Measurements from ENCODE around the gene NECAP2.
"Not testable (repeated sequence)": the region's sequence is repeated elsewhere in the genome, so short reads cannot be mapped to it uniquely, and the experiment has no call there.

NECAP2 gene

GRCh38 chr1:16500466-16500865 lies 59.9 kb downstream of the NECAP2 start:
- not testable (repeated sequence) for DNase-seq

DNA sequence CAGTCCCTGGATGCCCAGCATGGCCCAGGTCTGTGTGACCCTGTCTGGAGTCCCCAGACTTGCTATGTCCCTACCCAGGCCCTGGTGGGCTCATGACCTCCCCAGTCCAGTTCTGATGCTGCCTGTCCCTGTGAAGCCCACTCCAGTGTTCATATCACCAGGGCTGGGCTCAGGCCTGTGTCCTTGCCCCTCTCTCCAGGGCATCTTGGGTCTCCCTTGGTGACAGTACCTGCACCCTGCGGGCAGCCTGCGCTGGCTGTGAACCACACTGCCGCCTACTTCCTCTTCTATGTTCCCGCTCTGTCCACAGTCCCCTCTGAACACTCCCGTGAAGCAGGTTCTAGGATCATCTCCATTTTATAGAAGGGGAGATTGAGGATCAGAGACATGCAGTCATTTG lies 60.5 kb downstream of the NECAP2 start:
- not testable (repeated sequence) for DNase-seq

GRCh38 chr1:16501446-16501845 lies 60.9 kb downstream of the NECAP2 start:
- DNase-seq: not testable (repeated sequence)

DNA sequence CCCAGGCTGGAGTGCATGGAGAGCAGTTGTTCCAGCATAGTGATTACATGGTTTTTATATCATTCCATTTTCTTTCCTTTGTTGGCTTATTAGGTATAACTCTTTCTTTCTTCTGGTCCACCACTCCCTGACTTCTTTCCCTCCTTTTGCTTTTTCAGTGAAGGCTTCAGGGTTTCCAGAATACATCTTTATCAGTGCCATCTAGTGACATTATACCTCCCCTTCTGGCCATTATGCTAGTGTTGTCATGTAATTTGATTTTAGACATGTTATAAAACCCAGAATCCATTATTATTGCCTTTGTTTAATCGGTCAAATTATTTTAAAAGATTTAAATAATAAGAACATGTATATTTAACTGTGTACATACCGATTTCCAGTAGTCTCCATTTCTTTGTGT lies 63.0 kb downstream of the NECAP2 start:
- no peak for DNase-seq

DNA sequence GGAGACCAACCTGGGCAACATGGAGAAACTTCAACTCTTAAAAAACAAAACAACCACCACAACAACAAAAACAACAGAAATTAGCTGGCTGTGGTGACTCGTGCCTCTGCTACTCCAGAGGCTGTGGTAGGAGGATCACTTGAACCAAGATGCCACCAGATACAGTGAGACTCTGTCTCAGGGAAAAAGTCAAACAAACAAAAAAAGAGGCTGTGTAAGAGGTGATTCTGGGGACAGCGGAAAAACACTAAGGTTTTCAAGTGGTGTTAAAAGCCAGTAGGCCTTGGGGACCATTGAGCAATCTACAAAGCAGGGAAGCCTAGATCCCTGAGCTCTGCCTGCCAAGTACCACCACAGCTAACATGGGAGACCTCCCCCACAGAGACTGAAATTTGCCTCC lies 65.3 kb downstream of the NECAP2 start:
- DNase-seq: not testable (repeated sequence)

DNA sequence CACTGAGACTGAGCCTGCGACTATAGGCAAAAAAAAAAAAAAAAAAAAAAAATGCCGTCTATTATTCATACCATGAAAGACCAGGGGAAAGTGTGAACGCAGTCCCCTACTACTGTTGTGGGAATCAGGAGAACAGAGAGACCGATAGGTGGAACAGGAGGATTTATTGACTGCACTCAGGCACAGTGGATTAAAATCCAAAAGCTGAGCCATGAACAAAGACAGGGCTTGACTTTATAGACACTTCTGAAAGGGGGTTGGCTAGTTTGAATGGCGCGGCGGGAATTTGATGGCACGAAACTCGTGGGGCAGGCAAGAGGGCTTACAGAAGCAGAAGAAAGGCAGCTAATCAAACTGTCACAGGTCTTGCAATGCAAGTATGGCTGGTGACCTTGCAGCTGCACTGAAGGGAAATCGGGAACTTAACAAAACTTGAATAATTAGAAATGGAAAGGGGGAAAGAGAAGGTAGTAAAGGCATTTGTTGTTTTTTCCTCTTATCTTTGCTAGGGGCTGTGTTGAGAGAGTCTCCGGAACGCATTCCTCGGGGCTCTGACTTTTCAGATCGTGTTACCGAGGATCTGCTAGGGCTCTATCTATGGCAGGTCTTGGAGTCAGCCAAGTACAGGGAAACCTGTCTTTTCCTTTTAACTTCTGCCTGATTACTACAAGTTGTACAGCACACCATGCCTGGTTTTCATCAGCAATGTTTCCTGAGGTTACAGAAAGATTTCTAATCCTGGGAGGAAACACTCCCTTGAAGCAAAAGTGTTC lies 66.0 kb downstream of the NECAP2 start:
- DNase-seq: not testable (repeated sequence)

- DNase-seq: not testable (repeated sequence)
These were observed 68.4 kb downstream of the NECAP2 start for GRCh38 chr1:16508861-16509445.

Data from T1000 (cell line).